ENCODE measurements around the gene TCEANC2.

GRCh38 chr1:54125386-54126070, 72.1 kb downstream of the TCEANC2 start:
- TF ChIP-seq EP300 (IDR thresholded peaks at IDR 0.05) = no peak
- TF ChIP-seq CTCF (IDR thresholded peaks at IDR 0.05) = peak in 3 of 5 experiments; percentile 3 to 21 (median 10)
